GM06990 (cell line): ENCODE measurements around the gene CARTPT.

Experiments used
- DNase-seq: peaks from one replicate; pipeline ENCODE4 v3.0.0-alpha.2; 2011; ENCODE audit not compliant: insufficient read length; ENCODE audit errors: extremely low read depth
- H3K27me3 ChIP-seq: replicated peaks from 2 replicates; pipeline ENCODE4 v1.6.0; 2011; ENCODE audit warnings: low read length; ENCODE audit not compliant: control insufficient read depth, insufficient read depth
- H3K36me3 ChIP-seq: 2 replicates; pipeline ENCODE4 v1.5.1; 2011; ENCODE audit warnings: low read length; ENCODE audit not compliant: control insufficient read depth, insufficient read depth
- H3K4me3 ChIP-seq: replicated peaks from 2 replicates; pipeline ENCODE4 v1.5.1; 2011; ENCODE audit warnings: low read depth, mild to moderate bottlenecking, control low read depth, low read length
- TF ChIP-seq, protein P1 (sequence below): IDR thresholded peaks from 2 replicates; pipeline ENCODE4 v1.5.1; 2011; ENCODE audit warnings: low read length, control low read depth, mild to moderate bottlenecking, inconsistent platforms; ENCODE audit not compliant: insufficient read depth, poor library complexity, severe bottlenecking

The CARTPT gene

GRCh38 chr5:71711610-71712009 is 7.5 kb upstream of the CARTPT start:
- Histone ChIP-seq H3K27me3 (no peaks in the 10 kb centered on the region), H3K36me3 (no peaks in the 10 kb centered on the region), H3K4me3 (no peak overlapping the region)
- DNase-seq = no peak
- TF ChIP-seq, protein P1, sequence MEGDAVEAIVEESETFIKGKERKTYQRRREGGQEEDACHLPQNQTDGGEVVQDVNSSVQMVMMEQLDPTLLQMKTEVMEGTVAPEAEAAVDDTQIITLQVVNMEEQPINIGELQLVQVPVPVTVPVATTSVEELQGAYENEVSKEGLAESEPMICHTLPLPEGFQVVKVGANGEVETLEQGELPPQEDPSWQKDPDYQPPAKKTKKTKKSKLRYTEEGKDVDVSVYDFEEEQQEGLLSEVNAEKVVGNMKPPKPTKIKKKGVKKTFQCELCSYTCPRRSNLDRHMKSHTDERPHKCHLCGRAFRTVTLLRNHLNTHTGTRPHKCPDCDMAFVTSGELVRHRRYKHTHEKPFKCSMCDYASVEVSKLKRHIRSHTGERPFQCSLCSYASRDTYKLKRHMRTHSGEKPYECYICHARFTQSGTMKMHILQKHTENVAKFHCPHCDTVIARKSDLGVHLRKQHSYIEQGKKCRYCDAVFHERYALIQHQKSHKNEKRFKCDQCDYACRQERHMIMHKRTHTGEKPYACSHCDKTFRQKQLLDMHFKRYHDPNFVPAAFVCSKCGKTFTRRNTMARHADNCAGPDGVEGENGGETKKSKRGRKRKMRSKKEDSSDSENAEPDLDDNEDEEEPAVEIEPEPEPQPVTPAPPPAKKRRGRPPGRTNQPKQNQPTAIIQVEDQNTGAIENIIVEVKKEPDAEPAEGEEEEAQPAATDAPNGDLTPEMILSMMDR = no peak

DNA sequence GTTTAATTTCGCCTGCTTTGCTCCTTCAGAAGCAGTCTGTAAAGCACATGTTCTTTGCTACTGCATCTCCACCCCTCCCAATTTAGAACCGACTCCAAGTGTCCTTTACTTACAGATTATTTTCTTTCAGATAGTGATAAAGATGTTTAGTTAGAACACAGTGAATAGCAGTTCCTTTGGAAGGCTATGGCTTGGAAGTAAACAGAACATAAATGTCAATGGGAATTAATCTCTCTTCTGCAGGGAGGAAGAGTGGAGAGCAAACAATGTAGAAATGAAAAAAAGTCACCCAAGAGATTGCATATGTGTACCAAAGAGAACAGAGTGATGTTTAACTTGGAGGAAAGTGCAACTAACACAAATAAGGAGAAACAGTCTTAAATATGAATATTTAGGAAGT is 4.2 kb upstream of the CARTPT start:
- Histone ChIP-seq H3K36me3 (no peaks in the 10 kb centered on the region), H3K27me3 (no peaks in the 10 kb centered on the region; the same call in none of the 2 replicates), H3K4me3 (no peak overlapping the region)
- TF ChIP-seq, protein P1 = no peak
- no peak for DNase-seq

GRCh38 chr5:71727978-71728377 is 8.9 kb downstream of the CARTPT start:
- TF ChIP-seq, protein P1 = no peak
- DNase-seq = no peak
- Histone ChIP-seq H3K36me3 (no peaks in the 10 kb centered on the region), H3K4me3 (no peak overlapping the region), H3K27me3 (no peaks in the 10 kb centered on the region)

GRCh38 chr5:71731015-71731414 is 11.9 kb downstream of the CARTPT start:
- Histone ChIP-seq H3K36me3 (no peaks in the 10 kb centered on the region), H3K4me3 (no peak overlapping the region), H3K27me3 (no peaks in the 10 kb centered on the region)
- no peak for DNase-seq
- TF ChIP-seq, protein P1 = no peak

DNA sequence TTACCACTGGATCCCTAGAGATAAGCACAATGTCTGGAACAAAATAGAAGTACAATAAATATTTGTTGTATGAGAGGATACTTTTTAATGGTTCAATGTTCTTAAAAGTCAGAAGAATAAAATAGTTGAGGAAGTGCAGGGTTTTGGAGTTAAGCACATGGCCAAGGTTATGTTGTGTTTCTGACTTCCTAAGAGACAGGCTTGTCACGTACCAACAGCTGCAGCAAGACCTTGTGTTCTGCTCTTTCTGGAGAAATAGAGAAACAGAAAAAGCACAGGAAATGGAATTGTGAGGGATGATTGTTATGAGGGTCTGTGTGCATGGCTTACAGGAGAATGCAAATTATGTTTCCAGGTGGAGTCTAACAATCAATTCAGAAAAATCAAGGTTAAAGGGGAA is 12.9 kb downstream of the CARTPT start:
- H3K27me3 ChIP-seq = no peaks in the 10 kb centered on the region
- no peak overlapping the region for H3K4me3 ChIP-seq
- H3K36me3 ChIP-seq = no peaks in the 10 kb centered on the region
- no peak for DNase-seq
- TF ChIP-seq, protein P1 = no peak

DNA sequence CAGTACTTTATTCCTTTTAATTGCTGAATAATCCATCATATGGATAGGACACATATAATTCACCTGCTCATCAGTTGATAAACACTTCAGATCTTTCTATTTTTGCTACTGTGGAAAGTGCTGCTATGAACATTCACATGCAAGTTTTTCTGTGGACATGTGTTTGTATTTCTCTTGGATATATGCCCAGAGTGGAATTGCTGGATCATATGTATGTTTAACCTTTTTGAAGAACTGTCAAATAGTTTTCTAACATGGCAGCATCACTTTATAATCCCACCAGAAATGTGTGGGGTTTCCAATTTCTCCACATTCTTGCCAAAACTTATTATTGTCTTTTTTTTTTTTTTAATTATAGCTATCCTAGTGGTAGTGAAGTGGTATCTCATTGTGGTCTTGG is 15.1 kb downstream of the CARTPT start:
- no peaks in the 10 kb centered on the region for H3K36me3 ChIP-seq
- TF ChIP-seq, protein P1 = no peak
- H3K27me3 ChIP-seq = no peaks in the 10 kb centered on the region
- H3K4me3 ChIP-seq = no peak overlapping the region
- no peak for DNase-seq
